Jurkat, Clone E6-1 (cell line): ENCODE data around the gene FMN1.
"Not testable (repeated sequence)": the region's sequence is repeated elsewhere in the genome, so short reads cannot be mapped to it uniquely, and the experiment has no call there.

ENCODE experiments used
- DNase-seq: peaks from one replicate; pipeline ENCODE4 v3.0.0-alpha.2; 2011; ENCODE audit warnings: low read depth, low spot score
- H3K4me3 ChIP-seq: 2 replicates; pipeline ENCODE4 v1.5.1; 2011; ENCODE audit warnings: mild to moderate bottlenecking, low read length, control low read depth, moderate library complexity

The FMN1 gene

DNA sequence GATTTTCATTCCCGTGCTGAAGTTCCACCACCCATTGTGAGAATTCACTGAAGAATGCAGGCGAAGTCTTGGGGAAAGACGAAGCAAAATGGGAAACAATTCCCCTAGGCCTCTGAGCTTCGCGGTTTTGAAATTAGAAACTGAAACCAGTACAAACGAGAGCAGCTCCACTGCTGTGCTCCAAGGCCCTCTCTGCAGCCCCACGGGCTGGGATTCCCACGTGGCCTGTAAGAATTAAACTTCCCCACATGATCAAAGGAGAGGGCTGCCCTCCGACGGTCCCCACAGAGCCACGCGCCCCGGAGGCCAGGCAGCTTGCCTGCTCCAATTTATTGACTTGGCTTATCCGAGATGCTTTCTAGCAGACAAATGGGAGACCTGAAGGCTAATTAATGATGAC lies 332.8 kb downstream of the FMN1 start:
- no peak for DNase-seq
- H3K4me3 ChIP-seq: no peak overlapping the region

DNA sequence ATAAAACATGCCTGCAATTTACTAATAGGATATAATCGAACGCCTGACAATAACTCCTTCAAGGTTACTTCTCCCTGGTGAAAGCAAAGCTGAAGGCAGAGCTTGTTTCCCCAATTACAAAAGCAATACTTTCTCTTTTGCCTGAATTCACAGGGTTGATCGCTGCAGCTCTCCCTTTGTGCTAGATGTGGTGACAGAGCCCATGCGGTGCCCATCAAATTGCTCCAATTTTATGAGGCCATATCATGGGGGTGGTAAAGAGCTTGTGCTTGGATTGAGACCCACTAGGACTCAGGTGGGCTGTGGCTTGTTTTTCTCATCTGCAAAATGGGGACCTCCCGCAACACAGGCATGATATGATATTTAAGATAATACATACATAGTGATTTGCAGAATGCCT lies 333.3 kb downstream of the FMN1 start:
- no peak overlapping the region for H3K4me3 ChIP-seq
- no peak for DNase-seq

DNA sequence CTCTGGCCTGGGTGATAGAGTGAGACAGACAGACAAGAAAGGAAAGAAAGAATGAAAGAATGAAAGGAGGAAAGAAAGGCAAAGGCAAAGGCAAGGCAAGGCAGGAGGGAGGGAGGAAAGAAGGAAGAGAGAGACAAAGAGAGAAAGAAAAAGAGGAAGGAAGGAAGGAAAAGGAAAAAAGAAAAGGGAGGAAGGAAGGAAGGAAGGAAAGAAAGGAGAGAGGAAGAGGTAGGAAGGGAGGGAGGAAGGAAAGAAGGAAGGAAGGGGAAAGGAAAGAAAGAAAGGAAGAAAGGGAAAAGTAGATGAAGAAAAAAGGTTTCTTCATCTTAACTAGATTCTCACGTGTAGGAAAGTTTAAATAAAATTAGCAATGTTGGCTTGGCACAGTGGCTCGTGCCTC lies 334.5 kb downstream of the FMN1 start:
- DNase-seq: no peak
- no peak overlapping the region for H3K4me3 ChIP-seq

DNA sequence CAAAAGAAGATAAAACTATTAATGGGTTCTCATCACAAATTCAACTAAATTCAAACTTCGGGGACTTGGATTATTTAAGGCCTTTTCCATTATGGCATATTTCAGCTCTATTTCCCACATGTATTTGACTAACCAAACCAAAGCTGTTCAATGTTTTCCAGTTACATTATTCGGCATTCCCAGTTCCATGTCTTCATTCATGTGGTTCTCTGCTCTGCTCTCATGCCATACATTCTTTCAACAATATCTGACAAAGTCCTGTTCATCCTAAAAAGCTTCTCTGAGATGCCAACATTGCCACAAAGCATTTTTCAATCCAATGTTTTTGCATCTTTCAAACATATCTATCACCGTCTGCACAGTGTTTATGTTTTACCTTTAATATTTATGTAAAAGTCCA lies 335.3 kb downstream of the FMN1 start:
- no peak overlapping the region for H3K4me3 ChIP-seq
- DNase-seq: no peak

DNA sequence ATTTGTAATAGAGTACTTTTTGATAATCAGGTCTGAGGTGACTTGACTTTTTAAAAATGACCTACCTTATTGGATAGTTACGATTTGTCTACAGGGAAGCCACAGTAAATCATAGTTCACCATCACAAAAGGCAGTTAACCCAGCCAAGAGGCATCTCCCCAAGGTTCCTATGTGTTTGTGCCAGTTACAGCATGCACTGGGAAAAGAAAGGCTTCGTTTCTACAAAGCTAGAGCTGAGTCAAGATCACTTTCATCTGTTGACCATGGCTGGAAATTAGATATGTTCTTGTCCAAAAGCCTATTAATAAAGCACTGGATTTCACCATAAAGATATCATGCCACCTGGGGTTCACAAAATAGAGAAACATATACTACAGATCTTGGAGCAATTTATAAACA lies 336.8 kb downstream of the FMN1 start:
- DNase-seq: no peak
- no peak overlapping the region for H3K4me3 ChIP-seq

DNA sequence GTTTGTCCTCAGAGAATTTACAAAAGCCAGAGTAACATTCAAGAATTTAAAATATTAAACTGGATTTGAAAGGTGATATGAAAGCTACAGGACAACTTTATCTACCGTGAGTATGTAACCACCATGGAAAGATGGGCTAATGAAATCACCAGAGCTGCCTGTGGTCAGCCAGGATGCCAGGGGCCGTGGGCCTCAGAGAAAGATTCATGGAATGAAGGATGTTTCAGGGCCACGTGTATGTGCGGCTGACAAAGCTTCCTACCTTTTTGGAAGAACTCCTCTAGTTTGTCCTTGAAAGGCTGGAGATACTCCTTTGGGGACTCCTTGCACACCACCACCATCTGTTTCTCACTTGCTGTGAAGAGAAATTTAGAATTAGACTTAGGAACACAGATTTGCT lies 337.8 kb downstream of the FMN1 start:
- DNase-seq: no peak
- no peak overlapping the region for H3K4me3 ChIP-seq

DNA sequence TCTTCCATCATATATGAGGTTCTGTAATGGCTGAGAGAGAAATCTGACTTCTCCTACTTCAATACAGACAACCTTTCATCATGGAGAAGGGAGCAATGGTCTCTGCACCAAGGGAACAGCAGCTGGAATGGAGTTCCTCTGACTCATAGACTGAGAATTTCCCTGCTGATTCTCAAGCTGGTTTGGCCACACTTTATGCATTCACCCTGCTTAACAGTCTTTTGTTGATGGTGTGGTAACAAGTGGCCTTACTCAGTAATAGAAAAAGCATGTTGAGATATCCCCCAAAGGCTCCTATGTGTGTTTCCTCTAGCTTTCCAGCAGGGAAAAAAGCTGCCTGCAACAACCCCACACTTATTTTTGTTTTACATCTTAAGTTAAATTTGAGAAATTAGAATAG lies 338.6 kb downstream of the FMN1 start:
- H3K4me3 ChIP-seq: no peak overlapping the region
- no peak for DNase-seq

DNA sequence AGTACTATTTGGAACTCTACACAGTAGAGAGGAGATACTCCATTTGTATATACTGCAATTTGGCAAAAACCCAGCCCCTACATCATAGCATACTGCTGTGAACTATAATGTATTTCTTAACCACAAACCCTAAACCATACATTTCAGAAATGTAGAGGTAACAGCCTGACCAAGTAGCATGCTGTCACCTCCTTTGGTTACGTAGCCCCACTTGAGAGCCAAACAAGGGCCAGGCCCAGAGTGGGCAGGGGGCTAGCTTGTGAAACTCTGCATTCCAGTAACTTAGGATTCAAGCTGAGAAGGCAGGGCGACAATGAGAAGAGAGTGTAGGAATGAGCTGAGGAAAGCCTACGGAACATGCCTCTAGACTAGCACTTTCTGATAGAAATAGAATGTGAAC lies 340.9 kb downstream of the FMN1 start:
- DNase-seq: no peak
- H3K4me3 ChIP-seq: no peak overlapping the region

DNA sequence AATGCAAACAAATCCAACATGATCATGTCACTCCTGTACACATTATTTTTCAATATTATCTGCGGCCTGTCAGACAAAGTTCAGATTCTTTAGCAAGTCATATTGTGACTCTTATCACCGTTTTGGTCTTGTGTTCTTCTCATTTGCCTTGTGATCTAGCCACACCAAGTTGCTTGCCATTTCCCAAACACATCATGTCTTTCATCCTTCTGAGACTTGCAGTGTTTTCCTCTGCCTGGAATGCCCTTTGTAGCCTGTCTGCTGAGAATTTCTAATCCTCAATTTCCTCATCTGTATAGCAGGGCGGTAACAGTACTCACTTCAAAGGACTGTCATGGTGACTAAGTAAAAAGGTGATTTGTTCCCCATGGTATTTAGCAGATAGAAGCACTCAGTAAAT lies 341.7 kb downstream of the FMN1 start:
- no peak overlapping the region for H3K4me3 ChIP-seq
- no peak for DNase-seq

DNA sequence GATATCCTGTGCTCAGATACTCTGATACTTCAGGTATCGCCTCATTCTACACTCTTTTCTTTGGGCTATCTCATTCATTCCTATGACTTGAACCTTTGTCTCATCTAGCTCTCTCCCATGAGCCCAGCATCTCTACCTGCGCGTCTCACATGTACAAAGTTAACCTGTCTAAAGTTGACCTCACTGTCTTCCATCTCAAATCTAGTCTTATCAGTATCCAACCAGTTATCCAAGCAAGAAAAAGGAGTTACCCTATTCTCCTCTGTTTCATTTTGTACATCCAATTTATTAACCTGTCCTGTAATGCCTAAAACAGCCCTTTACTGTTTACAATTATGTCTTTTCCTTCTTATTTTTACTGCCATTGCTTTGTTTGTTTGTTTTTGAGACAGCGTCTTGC lies 342.5 kb downstream of the FMN1 start:
- H3K4me3 ChIP-seq: no peak overlapping the region
- DNase-seq: no peak

DNA sequence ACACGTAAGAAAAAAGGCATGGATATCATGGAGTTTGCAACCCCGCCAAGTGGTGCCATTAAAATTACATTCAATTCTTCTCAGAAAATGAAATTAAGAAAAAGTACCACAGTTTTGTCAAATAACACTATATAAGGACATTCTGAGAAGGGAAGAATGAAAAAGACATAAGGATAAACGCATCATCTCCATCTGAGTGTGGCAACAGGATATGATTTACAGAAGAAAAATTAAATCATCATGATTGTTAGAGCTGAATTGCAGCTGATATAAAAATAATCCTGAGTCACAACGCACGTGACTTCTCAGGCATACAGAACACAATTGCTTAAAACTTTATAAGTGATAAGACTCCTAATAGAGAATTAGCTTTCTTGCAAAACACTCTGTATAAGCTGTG lies 342.9 kb downstream of the FMN1 start:
- DNase-seq: no peak
- no peak overlapping the region for H3K4me3 ChIP-seq

DNA sequence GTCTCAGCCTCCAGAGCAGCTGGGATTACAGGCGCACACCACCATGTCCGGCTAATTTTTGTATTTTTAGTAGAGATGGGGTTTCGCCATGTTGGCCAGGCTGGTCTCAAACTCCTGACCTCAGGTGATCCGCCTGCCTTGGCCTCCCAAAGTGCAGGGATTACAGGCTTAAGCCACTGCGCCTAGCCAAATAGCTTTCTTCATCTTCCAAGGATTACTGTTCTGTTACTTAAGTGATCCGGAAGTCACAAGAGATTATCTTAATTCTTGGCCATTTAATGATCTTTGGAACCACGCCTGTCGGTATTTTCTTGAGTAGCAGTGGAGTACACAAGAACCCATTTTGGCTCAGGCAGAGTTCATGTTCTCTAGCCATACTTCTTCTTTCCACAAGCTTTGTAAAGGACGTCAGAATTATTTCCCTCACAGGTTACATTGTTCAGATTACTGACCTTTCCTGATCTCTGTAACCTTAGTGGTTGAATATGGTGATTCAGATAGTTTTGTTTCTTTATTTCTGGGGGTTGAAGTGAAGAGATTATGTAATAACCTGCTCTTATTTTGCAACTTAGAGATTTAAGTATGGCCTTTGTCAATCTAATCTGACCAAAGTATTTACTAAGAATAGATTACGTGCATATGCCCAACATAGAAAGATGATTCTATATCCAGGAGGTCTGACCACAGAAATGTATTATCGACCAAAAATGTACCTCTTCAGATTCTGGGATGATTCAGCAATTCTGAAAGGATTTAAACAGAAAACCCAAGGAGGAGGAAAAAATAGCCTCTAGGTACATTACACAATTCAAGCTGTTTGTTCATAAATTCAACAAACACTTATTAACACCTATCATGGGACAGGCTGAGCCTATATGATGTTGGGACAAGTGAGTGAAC lies 344.5 kb downstream of the FMN1 start:
- no peak for DNase-seq
- H3K4me3 ChIP-seq: no peak overlapping the region

DNA sequence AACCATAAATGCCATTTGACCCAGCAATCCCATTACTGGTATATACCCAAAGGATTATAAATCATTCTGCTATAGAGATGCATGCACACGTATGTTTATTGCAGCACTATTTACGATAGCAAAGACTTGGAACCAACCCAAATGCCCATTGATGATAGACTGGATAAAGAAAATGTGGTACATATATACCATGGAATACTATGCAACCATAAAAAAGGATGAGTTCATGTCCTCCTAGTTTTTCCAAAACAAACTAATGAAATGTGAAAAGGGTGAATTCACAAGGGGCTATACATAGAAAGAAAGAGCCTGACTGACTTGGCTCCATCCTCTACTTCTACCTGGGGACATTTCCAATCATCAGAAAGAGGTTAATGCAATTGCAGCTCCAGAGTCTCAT lies 347.8 kb downstream of the FMN1 start:
- not testable (repeated sequence) for H3K4me3 ChIP-seq, DNase-seq

DNA sequence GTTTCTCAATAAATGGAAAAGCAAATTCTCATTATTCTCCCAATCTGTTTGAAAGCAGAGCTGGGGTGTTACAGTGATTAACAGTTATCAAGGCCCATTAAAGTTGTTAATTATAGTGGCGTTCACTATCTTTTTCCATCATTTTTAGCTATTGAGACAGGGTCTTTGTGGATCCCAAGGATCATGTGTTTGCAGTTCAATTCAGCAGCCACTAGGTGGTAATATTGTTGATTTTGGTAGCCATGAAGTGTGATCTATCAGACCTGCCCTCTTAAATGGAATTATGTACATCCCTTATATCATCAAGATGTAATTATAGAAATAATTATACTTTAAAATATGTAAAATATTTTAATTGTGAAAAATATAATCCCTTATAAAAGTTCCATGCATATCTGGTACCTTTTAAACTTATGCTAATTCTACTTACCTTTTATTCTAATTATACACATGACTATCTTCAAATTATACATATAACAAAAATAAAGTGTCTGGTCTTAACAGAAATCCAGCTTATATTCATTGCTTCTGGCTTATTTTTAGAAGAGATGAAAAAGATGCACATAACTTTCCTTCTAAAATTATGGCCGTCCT lies 350.3 kb downstream of the FMN1 start:
- peak; percentile 9 for DNase-seq
- H3K4me3 ChIP-seq: no peak overlapping the region

DNA sequence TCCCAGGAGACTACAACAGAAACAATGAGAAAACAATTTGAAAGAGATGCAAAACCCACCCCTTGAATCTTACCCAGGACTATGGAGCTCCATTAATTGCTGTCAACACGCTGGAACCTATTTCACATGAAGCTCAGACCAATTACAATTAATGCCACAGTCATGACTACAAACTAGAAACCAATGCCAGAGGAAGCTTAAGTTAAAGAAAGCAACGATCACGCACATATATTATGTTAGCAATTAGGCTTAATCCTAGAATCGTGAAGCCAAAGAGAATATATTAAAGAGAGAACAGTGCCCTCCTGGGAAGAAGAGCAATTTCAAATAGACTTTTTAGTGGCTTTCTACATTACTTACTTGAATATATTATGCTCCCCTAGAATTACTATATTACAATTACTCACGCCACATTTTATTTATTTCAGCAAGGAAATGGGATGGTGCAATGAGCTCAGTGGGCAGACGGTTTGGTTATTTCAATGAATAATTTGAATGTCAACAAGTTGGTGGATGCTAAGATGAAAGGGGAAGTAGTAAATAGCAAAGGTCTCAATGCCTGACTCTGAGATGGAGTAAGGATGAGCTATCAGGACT lies 351.2 kb downstream of the FMN1 start:
- no peak for DNase-seq

DNA sequence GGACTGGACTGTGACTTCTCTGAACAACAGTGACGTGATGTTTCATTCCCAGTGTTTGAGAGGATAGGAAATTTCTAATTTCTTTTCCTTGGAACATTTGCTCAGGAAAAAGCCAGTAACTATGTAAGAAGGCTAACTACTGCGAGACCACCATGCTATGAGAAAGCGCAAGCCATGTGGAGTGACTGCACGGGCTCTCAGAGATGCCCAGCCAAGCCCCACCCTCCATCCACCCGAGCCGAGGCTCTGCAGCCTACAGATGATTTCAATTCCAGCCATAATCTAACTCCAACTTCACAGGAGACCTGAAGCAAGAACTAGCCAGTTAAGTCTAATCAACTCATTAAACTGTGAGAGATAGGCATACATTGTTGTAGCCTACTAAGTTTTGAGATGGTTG lies 352.4 kb downstream of the FMN1 start:
- no peak for DNase-seq
- no peak overlapping the region for H3K4me3 ChIP-seq

More for the DNA sequence above, 351.2 kb downstream of the FMN1 start:
- H3K4me3 ChIP-seq: no peak overlapping the region

DNA sequence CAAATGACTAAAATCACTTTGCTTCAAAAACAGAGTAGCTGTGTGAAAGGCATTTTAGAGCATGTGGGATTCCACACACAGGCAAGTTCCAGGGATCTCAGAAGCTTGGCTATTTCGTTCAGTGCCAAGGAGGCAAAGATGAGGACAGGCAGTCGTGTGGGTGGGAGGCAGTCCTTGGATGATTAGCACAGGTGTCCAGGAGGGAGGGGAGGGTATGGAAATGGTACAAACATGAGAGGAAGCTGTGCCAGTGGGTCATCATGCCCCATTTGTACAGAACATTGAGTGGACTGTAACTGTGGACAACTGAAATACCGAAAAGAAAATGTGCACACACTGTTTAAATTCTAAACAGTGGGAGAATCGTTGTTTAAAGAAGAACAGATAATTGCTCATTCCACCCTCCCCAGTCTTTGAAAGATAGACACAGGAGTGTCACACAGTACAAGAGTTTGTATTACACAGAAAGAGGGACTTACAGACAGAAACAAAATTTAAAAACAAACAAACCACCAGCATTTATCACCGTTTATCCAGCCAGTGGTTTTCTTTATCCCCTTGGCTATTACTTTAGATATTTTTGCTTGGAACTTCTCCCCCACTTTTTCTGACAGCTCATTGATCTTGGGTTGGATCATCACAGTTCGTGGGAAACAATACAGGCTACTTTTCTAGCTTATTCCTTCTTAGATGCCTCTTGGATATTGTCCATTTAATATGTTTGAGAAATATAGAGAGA lies 353.8 kb downstream of the FMN1 start:
- DNase-seq: no peak
- H3K4me3 ChIP-seq: no peak overlapping the region

DNA sequence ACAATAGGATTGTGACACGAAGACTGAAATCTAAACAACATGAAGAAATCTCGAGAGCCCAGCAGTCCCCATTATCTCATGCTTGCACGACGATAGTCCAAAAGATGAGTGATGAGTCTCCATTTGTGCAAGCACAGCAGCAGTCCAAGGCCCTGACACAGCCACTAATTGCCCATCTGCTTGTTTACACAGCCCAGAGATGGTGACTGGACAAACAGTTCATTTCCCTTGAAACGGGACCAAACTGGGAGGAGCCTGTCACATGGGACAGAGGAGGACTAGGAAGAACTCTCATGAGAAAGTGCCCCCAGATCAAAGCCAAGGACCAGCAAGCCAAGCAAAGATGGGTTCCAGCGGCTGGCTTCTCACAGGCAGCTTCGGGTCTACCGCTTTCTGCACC lies 355.7 kb downstream of the FMN1 start:
- no peak overlapping the region for H3K4me3 ChIP-seq
- no peak for DNase-seq

DNA sequence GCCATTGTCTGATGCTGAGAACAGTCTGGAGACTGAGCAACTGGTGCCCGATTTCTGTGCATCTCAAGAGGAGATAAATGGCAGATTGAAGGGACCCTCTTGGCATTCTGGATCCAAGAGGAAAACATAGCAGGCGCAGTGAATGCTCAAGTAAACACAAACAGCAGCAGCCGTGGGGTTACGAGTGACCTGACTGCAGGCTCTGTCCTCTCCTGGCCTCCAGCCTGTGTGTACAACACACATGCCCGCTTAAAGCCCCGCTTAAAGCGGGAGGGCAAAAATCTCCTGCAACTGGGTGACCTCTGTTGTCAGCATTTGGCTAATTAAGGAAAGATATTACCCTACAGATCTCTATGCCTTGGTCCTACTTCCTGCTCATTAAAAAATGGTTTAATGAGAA lies 356.2 kb downstream of the FMN1 start:
- H3K4me3 ChIP-seq: no peak overlapping the region
- DNase-seq: no peak

DNA sequence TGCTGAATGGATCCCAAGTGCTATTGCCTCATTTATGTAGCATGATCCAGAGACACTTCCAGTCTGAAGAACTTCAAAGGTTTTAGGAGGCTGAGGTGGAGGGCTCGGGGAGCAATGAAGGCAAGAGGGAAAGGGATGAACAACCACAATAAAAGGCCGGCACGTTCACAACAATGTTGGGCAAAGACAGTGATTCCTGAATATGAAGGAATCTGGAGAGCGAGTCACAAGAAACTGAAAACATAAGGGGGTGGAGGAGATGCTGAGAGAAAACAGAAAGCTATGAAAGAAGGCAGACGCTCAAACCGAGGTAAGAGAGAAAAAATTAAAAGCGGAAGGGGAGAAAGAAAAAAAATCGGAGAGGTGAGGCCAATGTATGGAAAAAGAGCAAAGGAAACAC lies 356.6 kb downstream of the FMN1 start:
- no peak overlapping the region for H3K4me3 ChIP-seq
- DNase-seq: no peak
